Ishikawa (cell line): ENCODE data around the gene ZBTB12.

Experiments
- CEBPB ChIP-seq: IDR thresholded peaks from 2 replicates; pipeline ENCODE4 v1.6.1; 2012
- CREB1 ChIP-seq: IDR thresholded peaks from 2 replicates; pipeline ENCODE4 v1.6.1; 2012; ENCODE audit warnings: low read depth
- EGR1 ChIP-seq: IDR thresholded peaks from 2 replicates; pipeline ENCODE4 v1.6.1; 2012
- EP300 ChIP-seq: IDR thresholded peaks from 2 replicates; pipeline ENCODE4 v1.6.1; 2012; ENCODE audit warnings: borderline replicate concordance
- FOXM1 ChIP-seq: IDR thresholded peaks from 2 replicates; pipeline ENCODE4 v1.6.1; 2012; ENCODE audit warnings: low read depth, borderline replicate concordance
- NFIC ChIP-seq: IDR thresholded peaks from 2 replicates; pipeline ENCODE4 v1.6.1; 2012
- RAD21 ChIP-seq: IDR thresholded peaks from 2 replicates; pipeline ENCODE4 v1.6.1; 2012; ENCODE audit warnings: low read depth
- TAF1 ChIP-seq: IDR thresholded peaks from 2 replicates; pipeline ENCODE4 v1.6.1; 2012; ENCODE audit warnings: low read depth, mild to moderate bottlenecking
- TCF12 ChIP-seq: IDR thresholded peaks from 2 replicates; pipeline ENCODE4 v1.6.1; 2012; ENCODE audit warnings: low read depth
- TEAD4 ChIP-seq: IDR thresholded peaks from 2 replicates; pipeline ENCODE4 v1.6.1; 2012
- YY1 ChIP-seq: IDR thresholded peaks from 2 replicates; pipeline ENCODE4 v1.6.1; 2012; ENCODE audit warnings: low read depth
- ZBTB7A ChIP-seq: IDR thresholded peaks from 2 replicates; pipeline ENCODE4 v1.6.1; 2012; ENCODE audit warnings: low read depth
- TF ChIP-seq, protein P1 (sequence below): IDR thresholded peaks from 2 replicates; pipeline ENCODE4 v1.6.1; 2012; ENCODE audit warnings: low read depth, mild to moderate bottlenecking
- TF ChIP-seq, protein P2 (sequence below): IDR thresholded peaks from 2 replicates; pipeline ENCODE4 v1.6.1; 2012
- TF ChIP-seq, protein P3 (sequence below): IDR thresholded peaks from 2 replicates; pipeline ENCODE4 v1.6.1; 2012

The ZBTB12 gene

DNA sequence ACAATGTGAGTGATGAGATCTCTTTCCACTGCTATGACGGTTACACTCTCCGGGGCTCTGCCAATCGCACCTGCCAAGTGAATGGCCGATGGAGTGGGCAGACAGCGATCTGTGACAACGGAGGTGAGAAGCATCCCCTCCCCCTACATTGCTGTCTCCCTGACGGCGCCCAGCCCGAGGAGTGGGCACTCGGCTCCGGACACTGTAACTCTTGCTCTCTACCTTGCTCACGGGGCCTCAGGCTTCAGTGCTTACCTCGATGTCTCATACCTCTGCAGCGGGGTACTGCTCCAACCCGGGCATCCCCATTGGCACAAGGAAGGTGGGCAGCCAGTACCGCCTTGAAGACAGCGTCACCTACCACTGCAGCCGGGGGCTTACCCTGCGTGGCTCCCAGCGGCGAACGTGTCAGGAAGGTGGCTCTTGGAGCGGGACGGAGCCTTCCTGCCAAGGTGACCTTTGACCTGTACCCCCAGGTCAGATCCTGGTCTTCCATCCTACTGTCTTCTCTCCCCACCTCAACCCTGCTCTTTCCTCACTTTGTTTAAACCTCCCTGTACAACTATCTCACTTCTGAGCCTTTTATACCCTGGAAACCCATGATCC is 45.3 kb upstream of the ZBTB12 start:
- TF ChIP-seq CEBPB = no peak
- TF ChIP-seq YY1 = no peak

DNA sequence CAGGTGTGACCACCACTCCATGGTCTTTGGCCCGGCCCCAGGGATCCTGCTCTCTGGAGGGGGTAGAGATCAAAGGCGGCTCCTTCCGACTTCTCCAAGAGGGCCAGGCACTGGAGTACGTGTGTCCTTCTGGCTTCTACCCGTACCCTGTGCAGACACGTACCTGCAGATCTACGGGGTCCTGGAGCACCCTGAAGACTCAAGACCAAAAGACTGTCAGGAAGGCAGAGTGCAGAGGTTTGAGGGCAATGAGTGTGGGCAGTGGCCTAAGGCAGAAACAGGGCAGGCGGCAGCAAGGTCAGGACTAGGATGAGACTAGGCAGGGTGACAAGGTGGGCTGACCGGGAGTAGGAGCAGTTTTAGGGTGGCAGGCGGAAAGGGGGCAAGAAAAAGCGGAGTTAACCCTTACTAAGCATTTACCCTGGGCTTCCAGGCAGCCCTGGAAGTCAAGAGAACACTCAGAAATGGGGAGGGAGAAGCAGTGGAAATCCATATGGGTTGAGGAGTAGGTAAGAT is 44.5 kb upstream of the ZBTB12 start:
- TF ChIP-seq TCF12 (no peak), YY1 (no peak), CREB1 (no peak), EP300 (no peak), FOXM1 (no peak), EGR1 (no peak), TAF1 (no peak), NFIC (no peak), RAD21 (no peak), TEAD4 (no peak), CEBPB (no peak), ZBTB7A (no peak)
- TF ChIP-seq, protein P1, sequence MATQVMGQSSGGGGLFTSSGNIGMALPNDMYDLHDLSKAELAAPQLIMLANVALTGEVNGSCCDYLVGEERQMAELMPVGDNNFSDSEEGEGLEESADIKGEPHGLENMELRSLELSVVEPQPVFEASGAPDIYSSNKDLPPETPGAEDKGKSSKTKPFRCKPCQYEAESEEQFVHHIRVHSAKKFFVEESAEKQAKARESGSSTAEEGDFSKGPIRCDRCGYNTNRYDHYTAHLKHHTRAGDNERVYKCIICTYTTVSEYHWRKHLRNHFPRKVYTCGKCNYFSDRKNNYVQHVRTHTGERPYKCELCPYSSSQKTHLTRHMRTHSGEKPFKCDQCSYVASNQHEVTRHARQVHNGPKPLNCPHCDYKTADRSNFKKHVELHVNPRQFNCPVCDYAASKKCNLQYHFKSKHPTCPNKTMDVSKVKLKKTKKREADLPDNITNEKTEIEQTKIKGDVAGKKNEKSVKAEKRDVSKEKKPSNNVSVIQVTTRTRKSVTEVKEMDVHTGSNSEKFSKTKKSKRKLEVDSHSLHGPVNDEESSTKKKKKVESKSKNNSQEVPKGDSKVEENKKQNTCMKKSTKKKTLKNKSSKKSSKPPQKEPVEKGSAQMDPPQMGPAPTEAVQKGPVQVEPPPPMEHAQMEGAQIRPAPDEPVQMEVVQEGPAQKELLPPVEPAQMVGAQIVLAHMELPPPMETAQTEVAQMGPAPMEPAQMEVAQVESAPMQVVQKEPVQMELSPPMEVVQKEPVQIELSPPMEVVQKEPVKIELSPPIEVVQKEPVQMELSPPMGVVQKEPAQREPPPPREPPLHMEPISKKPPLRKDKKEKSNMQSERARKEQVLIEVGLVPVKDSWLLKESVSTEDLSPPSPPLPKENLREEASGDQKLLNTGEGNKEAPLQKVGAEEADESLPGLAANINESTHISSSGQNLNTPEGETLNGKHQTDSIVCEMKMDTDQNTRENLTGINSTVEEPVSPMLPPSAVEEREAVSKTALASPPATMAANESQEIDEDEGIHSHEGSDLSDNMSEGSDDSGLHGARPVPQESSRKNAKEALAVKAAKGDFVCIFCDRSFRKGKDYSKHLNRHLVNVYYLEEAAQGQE = no peak
- TF ChIP-seq, protein P2, sequence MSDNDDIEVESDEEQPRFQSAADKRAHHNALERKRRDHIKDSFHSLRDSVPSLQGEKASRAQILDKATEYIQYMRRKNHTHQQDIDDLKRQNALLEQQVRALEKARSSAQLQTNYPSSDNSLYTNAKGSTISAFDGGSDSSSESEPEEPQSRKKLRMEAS = no peak
- TF ChIP-seq, protein P3, sequence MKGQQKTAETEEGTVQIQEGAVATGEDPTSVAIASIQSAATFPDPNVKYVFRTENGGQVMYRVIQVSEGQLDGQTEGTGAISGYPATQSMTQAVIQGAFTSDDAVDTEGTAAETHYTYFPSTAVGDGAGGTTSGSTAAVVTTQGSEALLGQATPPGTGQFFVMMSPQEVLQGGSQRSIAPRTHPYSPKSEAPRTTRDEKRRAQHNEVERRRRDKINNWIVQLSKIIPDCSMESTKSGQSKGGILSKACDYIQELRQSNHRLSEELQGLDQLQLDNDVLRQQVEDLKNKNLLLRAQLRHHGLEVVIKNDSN = no peak

DNA sequence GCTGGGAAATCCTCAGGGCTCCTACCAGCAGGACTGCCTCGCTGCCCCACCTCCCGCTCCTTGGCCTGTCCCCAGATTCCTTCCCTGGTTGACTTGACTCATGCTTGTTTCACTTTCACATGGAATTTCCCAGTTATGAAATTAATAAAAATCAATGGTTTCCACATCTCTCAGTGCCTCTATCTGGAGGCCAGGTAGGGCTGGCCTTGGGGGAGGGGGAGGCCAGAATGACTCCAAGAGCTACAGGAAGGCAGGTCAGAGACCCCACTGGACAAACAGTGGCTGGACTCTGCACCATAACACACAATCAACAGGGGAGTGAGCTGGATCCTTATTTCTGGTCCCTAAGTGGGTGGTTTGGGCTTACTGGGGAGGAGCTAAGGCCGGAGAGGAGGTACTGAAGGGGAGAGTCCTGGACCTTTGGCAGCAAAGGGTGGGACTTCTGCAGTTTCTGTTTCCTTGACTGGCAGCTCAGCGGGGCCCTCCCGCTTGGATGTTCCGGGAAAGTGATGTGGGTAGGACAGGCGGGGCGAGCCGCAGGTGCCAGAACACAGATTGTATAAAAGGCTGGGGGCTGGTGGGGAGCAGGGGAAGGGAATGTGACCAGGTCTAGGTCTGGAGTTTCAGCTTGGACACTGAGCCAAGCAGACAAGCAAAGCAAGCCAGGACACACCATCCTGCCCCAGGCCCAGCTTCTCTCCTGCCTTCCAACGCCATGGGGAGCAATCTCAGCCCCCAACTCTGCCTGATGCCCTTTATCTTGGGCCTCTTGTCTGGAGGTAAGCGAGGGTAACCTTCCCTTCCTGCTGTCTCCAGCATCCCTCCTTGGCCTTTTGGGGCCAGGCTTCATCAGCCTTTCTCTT is 43.9 kb upstream of the ZBTB12 start, which contains the start of gene CFB:
Gene CFB (plus strand): TSS at position 589 of the 863 bp plus-strand sequence. CDS start 127 bp downstream, at position 716.
- TF ChIP-seq, protein P3 = no peak
- TF ChIP-seq CEBPB (no peak), NFIC (no peak), FOXM1 (no peak), TEAD4 (no peak), EP300 (no peak), RAD21 (no peak), YY1 (no peak), TAF1 (no peak), EGR1 (no peak), ZBTB7A (no peak), TCF12 (no peak), CREB1 (no peak)
- TF ChIP-seq, protein P1 = no peak
- TF ChIP-seq, protein P2 = no peak

DNA sequence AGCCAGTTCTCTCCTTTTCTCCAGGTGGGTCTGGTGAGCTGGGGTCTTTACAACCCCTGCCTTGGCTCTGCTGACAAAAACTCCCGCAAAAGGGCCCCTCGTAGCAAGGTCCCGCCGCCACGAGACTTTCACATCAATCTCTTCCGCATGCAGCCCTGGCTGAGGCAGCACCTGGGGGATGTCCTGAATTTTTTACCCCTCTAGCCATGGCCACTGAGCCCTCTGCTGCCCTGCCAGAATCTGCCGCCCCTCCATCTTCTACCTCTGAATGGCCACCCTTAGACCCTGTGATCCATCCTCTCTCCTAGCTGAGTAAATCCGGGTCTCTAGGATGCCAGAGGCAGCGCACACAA is 43.2 kb upstream of the ZBTB12 start:
- TF ChIP-seq CEBPB (no peak), FOXM1 (no peak), TEAD4 (no peak), ZBTB7A (no peak), CREB1 (no peak), TAF1 (no peak)
- TF ChIP-seq, protein P3 = no peak
- TF ChIP-seq, protein P2 = no peak
- TF ChIP-seq, protein P1 = no peak
